Osteoblast (primary cell): ENCODE measurements around the gene PRKN. TPM values are rescaled to one million over a fixed set of nuclear protein-coding genes. Genes with fewer than 3 reads are reported as not detected.

Experiments used
- DNase-seq: peaks from one replicate; pipeline ENCODE4 v3.0.0; 2011; ENCODE audit warnings: low spot score, mixed read lengths; ENCODE audit not compliant: insufficient read length; ENCODE audit errors: missing footprints
- H2AFZ ChIP-seq: 2 replicates; pipeline ENCODE4 v1.6.0; 2011; ENCODE audit warnings: mild to moderate bottlenecking, low read length
- H3K27ac ChIP-seq: 2 replicates; pipeline ENCODE4 v1.5.1; 2011; ENCODE audit warnings: mild to moderate bottlenecking, low read depth, low read length, moderate library complexity
- H3K27me3 ChIP-seq: 2 replicates; pipeline ENCODE4 v1.6.0; 2012; ENCODE audit warnings: mild to moderate bottlenecking, control low read depth, inconsistent platforms, low read length, moderate library complexity; ENCODE audit not compliant: insufficient read depth
- H3K36me3 ChIP-seq: 2 replicates; pipeline ENCODE4 v1.5.1; 2011; ENCODE audit warnings: mild to moderate bottlenecking, low read length, control low read depth, moderate library complexity; ENCODE audit not compliant: insufficient read depth
- H3K4me1 ChIP-seq: 2 replicates; pipeline ENCODE4 v1.5.1; 2011; ENCODE audit warnings: mild to moderate bottlenecking, low read length, control low read depth, moderate library complexity; ENCODE audit not compliant: insufficient read depth
- H3K4me2 ChIP-seq: 2 replicates; pipeline ENCODE4 v1.6.0; 2011; ENCODE audit warnings: mild to moderate bottlenecking, low read length; ENCODE audit not compliant: insufficient read depth
- H3K4me3 ChIP-seq: fragments of 200-600 bp; sonication (generic); 3 replicates; pipeline ENCODE4 v1.5.1; 2012; ENCODE audit warnings: mild to moderate bottlenecking, low read length, inconsistent platforms; ENCODE audit not compliant: insufficient read depth
- H3K79me2 ChIP-seq: 2 replicates; pipeline ENCODE4 v1.6.0; 2012; ENCODE audit warnings: mild to moderate bottlenecking, low read length, control low read depth, inconsistent platforms; ENCODE audit not compliant: insufficient read depth
- H3K9me3 ChIP-seq: 2 replicates; pipeline ENCODE4 v1.5.1; 2011; ENCODE audit warnings: low read depth, low read length, control low read depth
- H4K20me1 ChIP-seq: 2 replicates; pipeline ENCODE4 v1.6.0; 2012; ENCODE audit warnings: mild to moderate bottlenecking, low read length, control low read depth; ENCODE audit not compliant: insufficient read depth
- total RNA-seq: library from RNA; depleted of rRNA; stranded (reverse); fragments of >200 nt; gene quantifications from 2 replicates; pipeline ENCODE4 v1.2.3, GENCODE V29; 2012
- TF ChIP-seq, protein P1 (sequence below): IDR thresholded peaks from 2 replicates; pipeline ENCODE4 v1.5.1; 2011; ENCODE audit warnings: mild to moderate bottlenecking, low read depth, low read length, moderate library complexity; ENCODE audit errors: extremely low read depth

PRKN gene
- total RNA-seq, 1 donor = 2.9 TPM

DNA sequence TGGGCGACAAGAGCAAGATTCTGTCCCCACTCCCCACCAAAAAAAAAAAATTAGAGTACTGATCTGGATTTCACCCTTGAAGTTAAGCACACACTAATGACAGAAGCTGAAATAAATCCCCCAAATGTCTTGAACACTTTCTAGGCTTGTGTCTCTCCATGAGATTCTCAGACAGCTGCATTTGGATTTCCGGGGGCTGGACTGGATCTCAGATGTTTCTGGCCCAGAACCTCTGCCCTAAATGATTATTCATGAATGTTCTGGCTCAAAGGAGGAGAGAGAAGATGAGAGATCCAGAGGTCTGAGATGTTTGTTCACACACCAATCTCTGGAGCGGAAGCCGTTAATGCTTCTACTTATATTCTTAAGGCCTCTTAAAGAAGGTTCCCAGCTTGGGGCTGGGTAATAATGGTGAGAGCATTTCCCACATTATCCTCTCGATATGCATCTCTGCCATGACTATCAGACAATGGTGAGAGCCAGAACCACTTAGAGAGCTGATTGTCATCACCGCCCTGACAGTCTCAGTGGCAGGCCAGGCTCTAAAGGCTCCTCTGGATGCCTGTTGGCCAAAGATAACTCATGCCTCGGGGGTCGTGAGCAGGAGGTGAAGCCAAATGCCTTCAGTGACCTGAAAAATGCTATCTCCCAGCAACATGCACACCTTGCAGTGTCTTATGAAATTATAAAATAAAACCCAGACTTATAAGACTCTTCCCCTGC, 1325.8 kb downstream of the PRKN start:
- no peaks in the 10 kb centered on the region for H3K36me3 ChIP-seq
- H3K9me3 ChIP-seq = no peaks in the 10 kb centered on the region
- H2AFZ ChIP-seq = no peak overlapping the region
- H3K79me2 ChIP-seq = no peaks in the 10 kb centered on the region
- no peak overlapping the region for H3K4me2 ChIP-seq
- H3K4me1 ChIP-seq = peaks cover 5% of the 10 kb centered on the region
- TF ChIP-seq, protein P1, sequence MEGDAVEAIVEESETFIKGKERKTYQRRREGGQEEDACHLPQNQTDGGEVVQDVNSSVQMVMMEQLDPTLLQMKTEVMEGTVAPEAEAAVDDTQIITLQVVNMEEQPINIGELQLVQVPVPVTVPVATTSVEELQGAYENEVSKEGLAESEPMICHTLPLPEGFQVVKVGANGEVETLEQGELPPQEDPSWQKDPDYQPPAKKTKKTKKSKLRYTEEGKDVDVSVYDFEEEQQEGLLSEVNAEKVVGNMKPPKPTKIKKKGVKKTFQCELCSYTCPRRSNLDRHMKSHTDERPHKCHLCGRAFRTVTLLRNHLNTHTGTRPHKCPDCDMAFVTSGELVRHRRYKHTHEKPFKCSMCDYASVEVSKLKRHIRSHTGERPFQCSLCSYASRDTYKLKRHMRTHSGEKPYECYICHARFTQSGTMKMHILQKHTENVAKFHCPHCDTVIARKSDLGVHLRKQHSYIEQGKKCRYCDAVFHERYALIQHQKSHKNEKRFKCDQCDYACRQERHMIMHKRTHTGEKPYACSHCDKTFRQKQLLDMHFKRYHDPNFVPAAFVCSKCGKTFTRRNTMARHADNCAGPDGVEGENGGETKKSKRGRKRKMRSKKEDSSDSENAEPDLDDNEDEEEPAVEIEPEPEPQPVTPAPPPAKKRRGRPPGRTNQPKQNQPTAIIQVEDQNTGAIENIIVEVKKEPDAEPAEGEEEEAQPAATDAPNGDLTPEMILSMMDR = no peak
- no peak for DNase-seq
- H3K27ac ChIP-seq = no peak overlapping the region
- peaks cover 4% of the 10 kb centered on the region for H3K27me3 ChIP-seq
- no peaks in the 10 kb centered on the region for H4K20me1 ChIP-seq
- no peak overlapping the region for H3K4me3 ChIP-seq

DNA sequence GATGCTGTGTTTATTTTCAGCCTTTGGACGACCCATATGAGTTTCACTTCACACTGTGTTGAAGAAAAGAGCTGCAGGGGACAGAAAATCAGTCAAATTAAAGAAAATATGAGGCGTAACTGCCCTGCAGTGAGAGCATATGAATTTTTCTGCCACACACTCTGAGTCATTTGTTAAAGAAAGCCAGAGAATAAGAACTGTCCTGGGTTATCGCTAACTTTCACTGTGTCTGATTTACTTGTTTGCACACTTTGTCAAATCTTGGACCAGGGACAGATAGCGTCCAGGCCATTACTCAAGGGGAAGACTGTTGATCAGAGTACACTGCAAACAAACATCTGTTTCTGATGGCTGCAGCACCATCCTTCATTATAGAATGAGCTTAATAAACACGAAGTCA, 1326.9 kb downstream of the PRKN start:
- Histone ChIP-seq H3K4me3 (no peak overlapping the region), H3K4me1 (no peaks in the 10 kb centered on the region), H2AFZ (no peak overlapping the region), H4K20me1 (no peaks in the 10 kb centered on the region), H3K27me3 (peaks cover 6% of the 10 kb centered on the region), H3K9me3 (no peaks in the 10 kb centered on the region), H3K79me2 (no peaks in the 10 kb centered on the region), H3K27ac (no peak overlapping the region), H3K4me2 (no peak overlapping the region), H3K36me3 (no peaks in the 10 kb centered on the region)
- TF ChIP-seq, protein P1 = no peak
- no peak for DNase-seq

DNA sequence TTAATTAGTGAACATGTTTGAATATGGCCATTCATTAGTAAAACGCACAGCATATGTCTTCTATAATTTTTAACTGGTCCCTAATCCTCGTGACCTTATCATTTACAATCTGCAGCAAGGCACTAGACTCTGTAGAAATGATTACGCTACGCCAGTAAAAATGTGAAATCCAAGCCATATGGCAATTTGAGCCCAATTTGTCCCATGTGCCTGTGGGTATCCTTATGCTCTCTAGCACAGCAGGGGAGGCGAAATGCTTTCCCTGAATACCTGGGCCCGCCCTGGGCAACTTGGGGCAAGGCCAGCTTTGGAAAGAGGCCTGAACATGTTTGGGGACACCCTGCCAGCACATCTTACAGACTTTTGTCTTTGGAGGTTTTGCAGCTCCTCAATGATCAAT, 1331.0 kb downstream of the PRKN start:
- H3K9me3 ChIP-seq = no peaks in the 10 kb centered on the region
- H3K4me3 ChIP-seq = no peak overlapping the region
- H3K27ac ChIP-seq = no peak overlapping the region
- peaks cover 6% of the 10 kb centered on the region for H3K27me3 ChIP-seq
- H3K4me1 ChIP-seq = peaks cover 4% of the 10 kb centered on the region
- no peaks in the 10 kb centered on the region for H3K36me3 ChIP-seq
- TF ChIP-seq, protein P1 = no peak
- no peaks in the 10 kb centered on the region for H4K20me1 ChIP-seq
- no peak for DNase-seq
- no peak overlapping the region for H2AFZ ChIP-seq
- no peaks in the 10 kb centered on the region for H3K79me2 ChIP-seq
- H3K4me2 ChIP-seq = no peak overlapping the region

DNA sequence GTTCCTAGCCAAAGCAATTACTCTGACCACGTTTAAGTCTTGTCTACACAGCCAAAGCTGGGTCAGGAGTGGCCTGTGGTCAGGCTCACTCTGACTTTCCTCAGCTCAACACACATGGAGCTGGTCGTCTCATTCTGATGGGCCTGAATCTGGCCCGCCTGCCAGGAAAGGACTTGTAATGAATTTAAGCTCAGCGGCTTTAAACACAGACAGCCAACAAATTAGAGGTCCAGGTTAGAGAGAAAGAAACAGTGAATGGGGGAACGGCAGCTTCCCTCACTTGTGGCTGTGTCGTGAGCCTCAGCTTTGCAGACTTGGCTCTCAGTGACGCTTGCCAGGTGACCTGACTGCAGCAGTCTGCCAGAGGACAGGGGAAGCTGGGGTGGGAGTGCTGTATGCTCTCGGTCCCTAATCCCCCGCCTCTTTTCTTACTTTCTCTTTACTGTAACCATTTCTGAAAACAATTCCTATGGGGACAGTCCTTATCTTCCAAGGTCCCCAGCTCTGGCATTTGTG, 1331.8 kb downstream of the PRKN start:
- TF ChIP-seq, protein P1 = no peak
- no peak overlapping the region for H3K4me3 ChIP-seq
- H3K79me2 ChIP-seq = no peaks in the 10 kb centered on the region
- no peak for DNase-seq
- peaks cover 6% of the 10 kb centered on the region for H3K27me3 ChIP-seq
- H3K4me1 ChIP-seq = peaks cover 4% of the 10 kb centered on the region
- H3K9me3 ChIP-seq = no peaks in the 10 kb centered on the region
- no peak overlapping the region for H3K27ac ChIP-seq
- H3K36me3 ChIP-seq = no peaks in the 10 kb centered on the region
- H4K20me1 ChIP-seq = no peaks in the 10 kb centered on the region
- H3K4me2 ChIP-seq = no peak overlapping the region
- H2AFZ ChIP-seq = no peak overlapping the region
